ENCODE measurements around the gene IMP4. TPM values are rescaled to one million over a fixed set of nuclear protein-coding genes. Genes with fewer than 3 reads are reported as not detected.

Gene IMP4
- total and polyA plus RNA-seq, 10 of the 15 experiments (the other 5 are each of a cell fraction or from before 2014, with no cell fraction given), result 41.4 to 242 (median 166) TPM

GRCh38 chr2:130337735-130338325, 4.9 kb upstream of the IMP4 start:
- H4K20me1 ChIP-seq (ENCODE audit: control insufficient read depth, insufficient read depth), result no peaks in the 10 kb centered on the region
- H3K27me3 ChIP-seq (replicated peaks in 1 of 2; ENCODE audit: control insufficient read depth in 2 of 2, insufficient read depth in 2 of 2, low read length in 1 of 2), result no peaks in the 10 kb centered on the region
- FAIRE-seq (no peak), DNase-seq (ENCODE audit: low read depth, low spot score) (no peak), ATAC-seq (no peak)
- no peak overlapping the region for H2AFZ ChIP-seq (ENCODE audit: control insufficient read depth, low read depth, low read length)
- 84% methylated on average over 8 of the region's 8 CpGs for WGBS (ENCODE audit: insufficient coverage, insufficient replicate concordance, low lambda C conversion rate, missing lambda C conversion rate)
- H3K36me3 ChIP-seq (ENCODE audit: control insufficient read depth in 2 of 2, insufficient read depth in 2 of 2, low read length in 1 of 2), result peaks cover 0 to 1% of the 10 kb centered on the region in 2 experiments; a peak in 2 of 4 replicates
- RAD21 ChIA-PET (ENCODE audit: unreplicated experiment), result interaction anchor here (1.9 kb wide), 1 partner anchor 35 kb away, joined by 7 read pairs; no protein-coding TSS in a partner anchor
- POLR2A ChIA-PET, result interaction anchor here (0.6 to 1.5 kb wide), 2 partner anchors 14 to 754 kb away, joined by 4 read pairs; no protein-coding TSS in a partner anchor
- in situ Hi-C loops (cut with MboI), result loop anchor here (5.0 to 25.0 kb wide), 4 partner anchors 156 to 1474 kb away; partner anchors contain the start of genes MZT2B and SMPD4
- H3K27ac ChIP-seq (ENCODE audit: control insufficient read depth, insufficient read depth), result no peak overlapping the region
- no peak overlapping the region for H3K9ac ChIP-seq (ENCODE audit: control insufficient read depth, insufficient read depth, low read length)
- peaks cover 1% of the 10 kb centered on the region for H3K79me2 ChIP-seq (ENCODE audit: control insufficient read depth, insufficient read depth, low read length)
- BruUV-seq (replicated peaks), result no TSS peak
- no peak overlapping the region for H3K4me2 ChIP-seq (ENCODE audit: control insufficient read depth, insufficient read depth)
- H3K4me1 ChIP-seq (ENCODE audit: control insufficient read depth, insufficient read depth, low read length), result 0 out of 2 replicates have a peak, but pooled peaks cover 6% of the 10 kb centered on the region
- TF ChIP-seq MLLT1 (IDR thresholded peaks at IDR 0.05) (peak; percentile 40; the same call in 1 of the 2 replicates), STAT1 (conservative IDR thresholded peaks at IDR 0.05) (no peak)
- no peak overlapping the region for H3K4me3 ChIP-seq
- SMC1A ChIA-PET (ENCODE audit: uncharacterized antibody, unreplicated experiment), result interaction anchor here (1.2 to 1.4 kb wide), 2 partner anchors 35 to 38 kb away, joined by 3 to 8 read pairs; no protein-coding TSS in a partner anchor
- no peaks in the 10 kb centered on the region; the same call in 2 of the 3 replicates for H3K9me3 ChIP-seq (replicated peaks; ENCODE audit: control insufficient read depth, insufficient read depth, low read length)
- intact Hi-C loops (cut with micrococcal nuclease; ENCODE audit: unreplicated experiment), result loop anchor here (1.0 to 10.0 kb wide), 4 partner anchors 313 to 1807 kb away; no protein-coding TSS in a partner anchor
- CTCF ChIA-PET, result interaction anchor here (0.6 to 9.8 kb wide), 5 partner anchors 35 to 1335 kb away, joined by 4 to 74 read pairs (median 4); partner anchors contain the start of genes MZT2B and SMPD4

All from GM12878 (cell line).